Naive thymus-derived CD4-positive, alpha-beta T cell (primary cell): ENCODE data around the gene MB. TPM values are rescaled to one million over a fixed set of nuclear protein-coding genes. Genes with fewer than 3 reads are reported as not detected.
A peak's percentile ranks its signal among the peaks of the same experiment; 100 is the strongest.
"Not testable (repeated sequence)": the region's sequence is repeated elsewhere in the genome, so short reads cannot be mapped to it uniquely, and the experiment has no call there.

ENCODE experiments used
- ATAC-seq: fragments of 150-1000 bp; cut with Tn5 transposase; 2 replicates; pipeline ENCODE4 v1.10.0; 2021; ENCODE audit warnings: mild to moderate bottlenecking, moderate library complexity
- CTCF ChIA-PET: fragments of 350-600 bp; sonication (Branson Sonifier 250); formaldehyde crosslinking; loops from one replicate; lab custom pipeline; 2021; ENCODE audit warnings: antibody characterized with exemption; lab: Charles Lee
- POLR2A ChIA-PET: fragments of 350-600 bp; sonication (Branson Sonifier 250); formaldehyde crosslinking; loops from one replicate; lab custom pipeline; 2021; ENCODE audit warnings: antibody characterized with exemption, inconsistent platforms; lab: Charles Lee
- DNase-seq, 9 donors: peaks; one replicate each; pipeline versions ENCODE4 v3.0.0 to v3.0.0-alpha.2; 2020 to 2022; ENCODE audit warnings: mixed read lengths in 1 of 9
- H3K27ac ChIP-seq: one replicate; pipeline ENCODE4 v1.7.0; 2013; ENCODE audit warnings: mild to moderate bottlenecking, low read depth, low read length, moderate library complexity
- H3K27me3 ChIP-seq, 2 donors: one replicate each; pipeline ENCODE4 v1.7.0; 2013; ENCODE audit warnings: low read length in 2 of 2, mild to moderate bottlenecking in 2 of 2, moderate library complexity in 2 of 2; ENCODE audit not compliant: control insufficient read depth in 2 of 2, insufficient read depth in 2 of 2
- H3K36me3 ChIP-seq, 3 experiments: 1 replicate in 2 of 3; 2 replicates in 1 of 3; pipeline ENCODE4 v1.7.0; 2013; ENCODE audit warnings: low read length in 3 of 3, mild to moderate bottlenecking in 3 of 3, moderate library complexity in 1 of 3; ENCODE audit not compliant: insufficient read depth in 3 of 3, control insufficient read depth in 2 of 3
- H3K4me1 ChIP-seq, 2 donors: one replicate each; pipeline ENCODE4 v1.7.0; 2013; ENCODE audit warnings: low read length in 2 of 2, mild to moderate bottlenecking in 2 of 2, moderate library complexity in 1 of 2; ENCODE audit not compliant: control insufficient read depth in 2 of 2, insufficient read depth in 2 of 2
- H3K4me3 ChIP-seq: 2 replicates; pipeline ENCODE4 v1.7.0; 2013; ENCODE audit warnings: mild to moderate bottlenecking, low read length
- H3K9me3 ChIP-seq, 3 experiments: 1 replicate in 2 of 3; 2 replicates in 1 of 3; pipeline ENCODE4 v1.7.0; 2013; ENCODE audit warnings: low read length in 3 of 3; ENCODE audit not compliant: control insufficient read depth in 2 of 3
- H3K27ac Mint-ChIP-seq, 9 donors: one replicate each; pipeline ENCODE4 v1.8.0; 2020 to 2022; ENCODE audit warnings: mixed read lengths in 9 of 9, mild to moderate bottlenecking in 8 of 9, moderate library complexity in 5 of 9, inconsistent platforms in 2 of 9
- H3K27me3 Mint-ChIP-seq, 5 donors: one replicate each; pipeline ENCODE4 v1.8.0; 2021 to 2022; ENCODE audit warnings: mixed read lengths in 5 of 5, mild to moderate bottlenecking in 1 of 5
- H3K36me3 Mint-ChIP-seq, 5 donors: one replicate each; pipeline ENCODE4 v1.8.0; 2020 to 2022; ENCODE audit warnings: mixed read lengths in 5 of 5, mild to moderate bottlenecking in 3 of 5, inconsistent platforms in 1 of 5
- H3K4me1 Mint-ChIP-seq, 7 donors: one replicate each; pipeline ENCODE4 v1.8.0; 2020 to 2022; ENCODE audit warnings: mixed read lengths in 7 of 7, mild to moderate bottlenecking in 3 of 7, inconsistent platforms in 1 of 7
- H3K4me3 Mint-ChIP-seq, 10 donors: one replicate each; pipeline ENCODE4 v1.8.0; 2020 to 2022; ENCODE audit warnings: mild to moderate bottlenecking in 10 of 10, mixed read lengths in 10 of 10, moderate library complexity in 6 of 10, inconsistent platforms in 2 of 10
- H3K9me3 Mint-ChIP-seq, 11 donors: one replicate each; pipeline ENCODE4 v1.8.0; 2020 to 2022; ENCODE audit warnings: mixed read lengths in 11 of 11, mild to moderate bottlenecking in 4 of 11, inconsistent platforms in 1 of 11, moderate library complexity in 1 of 11
- intact Hi-C, 2 donors: fragments of 100-400 bp; cut with micrococcal nuclease; formaldehyde crosslinking; loops; one replicate each; pipeline ENCODE4 v1.15.1; 2023
- polyA plus RNA-seq, 2 donors: library from polyadenylated mRNA; unstranded; fragments of 300-500 nt; fragmentation: Illumina TruSeq; gene quantifications; one replicate each; pipeline ENCODE4 v1.2.3, GENCODE V29; 2021
- total RNA-seq, 6 experiments: library from RNA in 5 of 6; stranded (reverse) in 5 of 6; gene quantifications; 1 replicate in 5 of 6; 2 replicates in 1 of 6; pipeline ENCODE4 v1.2.3 and lab custom pipeline; 2021 to 2026

The MB gene
- total and polyA plus RNA-seq, 7 experiments from 2014 or later, result 0.60 TPM; not detected in 6

- H3K4me3 ChIP-seq, H3K9me3 Mint-ChIP-seq, ATAC-seq, H3K27me3 ChIP-seq, H3K27ac Mint-ChIP-seq, H3K36me3 Mint-ChIP-seq, CTCF ChIA-PET, H3K4me3 Mint-ChIP-seq, H3K27ac ChIP-seq, DNase-seq, POLR2A ChIA-PET, H3K36me3 ChIP-seq, H3K9me3 ChIP-seq: not testable (repeated sequence)
- Mint-ChIP-seq H3K27me3 (peaks cover 0 to 14% (median 8%) of the 10 kb centered on the region in 5 donors), H3K4me1 (peaks cover 0 to 18% (median 15%) of the 10 kb centered on the region in 7 donors)
- intact Hi-C loops, result loop anchor here (1.0 to 10.0 kb wide), 6 partner anchors 193 to 500 kb away; no protein-coding TSS in a partner anchor
- peaks cover 0 to 10% of the 10 kb centered on the region in 2 donors for H3K4me1 ChIP-seq
Observed at GRCh38 chr22:35623885-35624284, 6.8 kb upstream of the MB start.

GRCh38 chr22:35622191-35622913 lies 5.2 kb upstream of the MB start:
- H3K27me3 Mint-ChIP-seq, result peaks cover 0 to 14% (median 8%) of the 10 kb centered on the region in 5 donors
- Histone ChIP-seq H3K4me1 (peaks cover 0 to 5% of the 10 kb centered on the region in 2 donors), H3K36me3 (no peaks in the 10 kb centered on the region), H3K9me3 (no peaks in the 10 kb centered on the region), H3K27ac (no peak overlapping the region), H3K27me3 (no peaks in the 10 kb centered on the region), H3K4me3 (no peak overlapping the region)
- H3K9me3 Mint-ChIP-seq, result peaks cover 0 to 2% (median 0%) of the 10 kb centered on the region in 11 donors
- intact Hi-C loops, result loop anchor here (2.0 to 10.0 kb wide), 2 partner anchors 192 to 222 kb away; no protein-coding TSS in a partner anchor
- H3K4me1 Mint-ChIP-seq, result peaks cover 0 to 13% (median 10%) of the 10 kb centered on the region in 7 donors
- no peak for DNase-seq
- ChIA-PET CTCF (interaction anchor here (0.6 kb wide), 1 partner anchor 86 kb away, joined by 3 read pairs; no protein-coding TSS in a partner anchor), POLR2A (no interaction called here)
- no peak for ATAC-seq
- H3K4me3 Mint-ChIP-seq, result no peak overlapping the region
- no peak overlapping the region for H3K27ac Mint-ChIP-seq
- no peaks in the 10 kb centered on the region for H3K36me3 Mint-ChIP-seq

GRCh38 chr22:35621451-35621850 lies 4.3 kb upstream of the MB start:
- Mint-ChIP-seq H3K4me1 (peaks cover 0 to 8% (median 5%) of the 10 kb centered on the region in 7 donors), H3K27me3 (peaks cover 0 to 14% (median 8%) of the 10 kb centered on the region in 5 donors), H3K27ac (no peak overlapping the region), H3K9me3 (peaks cover 0 to 2% (median 0%) of the 10 kb centered on the region in 11 donors), H3K36me3 (no peaks in the 10 kb centered on the region), H3K4me3 (no peak overlapping the region)
- H3K27me3 ChIP-seq, result no peaks in the 10 kb centered on the region
- no peak for DNase-seq
- intact Hi-C loops, result loop anchor here (10.0 kb wide), 1 partner anchor 223 kb away; no protein-coding TSS in a partner anchor
- no peaks in the 10 kb centered on the region for H3K36me3 ChIP-seq
- no peaks in the 10 kb centered on the region for H3K9me3 ChIP-seq
- CTCF ChIA-PET, result interaction anchor here (0.9 kb wide), 1 partner anchor 38 kb away, joined by 3 read pairs; no protein-coding TSS in a partner anchor
- ATAC-seq, result no peak
- POLR2A ChIA-PET, result no interaction called here
- no peak overlapping the region for H3K4me3 ChIP-seq
- no peaks in the 10 kb centered on the region for H3K4me1 ChIP-seq
- H3K27ac ChIP-seq, result no peak overlapping the region

GRCh38 chr22:35620624-35621251 lies 3.6 kb upstream of the MB start:
- Histone ChIP-seq H3K4me3 (no peak overlapping the region), H3K27ac (no peak overlapping the region), H3K4me1 (peaks cover 0 to 6% of the 10 kb centered on the region in 2 donors), H3K36me3 (no peaks in the 10 kb centered on the region), H3K27me3 (no peaks in the 10 kb centered on the region), H3K9me3 (no peaks in the 10 kb centered on the region)
- H3K4me1 Mint-ChIP-seq, result peaks cover 0 to 15% (median 4%) of the 10 kb centered on the region in 7 donors
- H3K4me3 Mint-ChIP-seq, result no peak overlapping the region
- H3K36me3 Mint-ChIP-seq, result no peaks in the 10 kb centered on the region
- no peak overlapping the region for H3K27ac Mint-ChIP-seq
- CTCF ChIA-PET, result interaction anchor here (0.9 kb wide), 1 partner anchor 37 kb away, joined by 3 read pairs; no protein-coding TSS in a partner anchor
- POLR2A ChIA-PET, result no interaction called here
- peaks cover 0 to 11% (median 8%) of the 10 kb centered on the region in 5 donors for H3K27me3 Mint-ChIP-seq
- intact Hi-C loops, result loop anchor here (10.0 kb wide), 1 partner anchor 224 kb away; no protein-coding TSS in a partner anchor
- H3K9me3 Mint-ChIP-seq, result peaks cover 0 to 2% (median 0%) of the 10 kb centered on the region in 11 donors
- ATAC-seq, result no peak
- no peak for DNase-seq

GRCh38 chr22:35619336-35620094 lies 2.4 kb upstream of the MB start:
- H3K4me3 ChIP-seq, result no peak overlapping the region
- peaks cover 0 to 2% (median 0%) of the 10 kb centered on the region in 11 donors for H3K9me3 Mint-ChIP-seq
- H3K27ac ChIP-seq, result no peak overlapping the region
- H3K36me3 ChIP-seq, result no peaks in the 10 kb centered on the region
- H3K36me3 Mint-ChIP-seq, result no peaks in the 10 kb centered on the region
- peaks cover 0 to 18% (median 4%) of the 10 kb centered on the region in 7 donors for H3K4me1 Mint-ChIP-seq
- peaks cover 0 to 7% (median 5%) of the 10 kb centered on the region in 5 donors for H3K27me3 Mint-ChIP-seq
- ATAC-seq (no peak), DNase-seq (no peak)
- intact Hi-C loops, result loop anchor here (10.0 kb wide), 1 partner anchor 225 kb away; no protein-coding TSS in a partner anchor
- peak overlapping the region in 1 of 9 donors; percentile 57 for H3K27ac Mint-ChIP-seq
- H3K4me3 Mint-ChIP-seq, result no peak overlapping the region
- H3K9me3 ChIP-seq, result no peaks in the 10 kb centered on the region
- CTCF ChIA-PET, result no interaction called here
- peaks cover 0 to 9% of the 10 kb centered on the region in 2 donors for H3K4me1 ChIP-seq
- POLR2A ChIA-PET, result no interaction called here
- H3K27me3 ChIP-seq, result no peaks in the 10 kb centered on the region
